Keratinocyte (primary cell): ENCODE data around the gene TDRD10.

Experiments used
- CTCF ChIP-seq, 3 experiments: IDR thresholded peaks in 1 of 3; conservative IDR thresholded peaks in 1 of 3; optimal IDR thresholded peaks in 1 of 3; 2 replicates in 2 of 3; 3 replicates in 1 of 3; pipeline versions ENCODE3 to v1.5.1; 2011; ENCODE audit warnings: low read length in 3 of 3, mild to moderate bottlenecking in 3 of 3, moderate library complexity in 2 of 3, control low read depth in 1 of 3, inconsistent platforms in 1 of 3; ENCODE audit not compliant: insufficient read depth in 2 of 3; ENCODE audit errors: extremely low read depth in 1 of 3
- EZH2 ChIP-seq: IDR thresholded peaks from one replicate; pipeline ENCODE4 v1.6.1; 2012; ENCODE audit warnings: inconsistent platforms, mild to moderate bottlenecking, low read length, moderate library complexity

- no peak for TF ChIP-seq EZH2
- no peak for TF ChIP-seq CTCF (optimal IDR thresholded peaks at IDR 0.05 in 1 of 3, IDR thresholded peaks at IDR 0.05 in 1 of 3, conservative IDR thresholded peaks at IDR 0.05 in 1 of 3; ENCODE audit: extremely low read depth in 1 of 3, insufficient read depth in 2 of 3, low read length in 3 of 3)
Observed at GRCh38 chr1:154551474-154551873, 49.5 kb downstream of the TDRD10 start.
